Measurements from ENCODE around the gene STIMATE.

Gene STIMATE

DNA sequence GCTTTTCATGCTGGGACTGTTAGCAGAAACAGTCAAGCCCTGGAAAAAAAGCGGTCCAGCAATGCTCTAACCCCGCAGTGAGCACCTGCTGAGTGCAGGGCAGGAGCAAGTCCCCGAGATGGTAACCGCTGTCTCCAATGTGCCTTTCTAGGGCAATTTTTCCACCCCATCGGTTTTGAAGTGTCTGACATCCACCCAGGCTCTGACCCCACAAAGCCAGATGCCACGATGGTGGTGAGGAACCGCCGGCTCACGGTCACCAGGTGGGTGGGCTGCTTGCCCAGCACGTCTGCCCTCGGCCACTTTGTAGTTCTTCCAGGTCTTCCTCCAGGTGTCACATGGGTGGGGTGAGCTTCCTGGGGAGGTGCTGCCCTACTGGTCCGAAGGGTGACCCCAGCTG lies 106.0 kb downstream of the STIMATE start:
- Histone ChIP-seq H3K27ac (ENCODE audit: poor library complexity, severe bottlenecking) (no peak overlapping the region), H3K4me1 (ENCODE audit: insufficient read depth, poor library complexity, severe bottlenecking) (no peaks in the 10 kb centered on the region), H3K9me3 (ENCODE audit: severe bottlenecking) (no peaks in the 10 kb centered on the region), H3K27me3 (ENCODE audit: insufficient read depth, poor library complexity, severe bottlenecking) (no peaks in the 10 kb centered on the region), H3K4me3 (ENCODE audit: severe bottlenecking) (no peak overlapping the region), H3K36me3 (ENCODE audit: low read depth) (no peaks in the 10 kb centered on the region)
- TF ChIP-seq, protein P1, sequence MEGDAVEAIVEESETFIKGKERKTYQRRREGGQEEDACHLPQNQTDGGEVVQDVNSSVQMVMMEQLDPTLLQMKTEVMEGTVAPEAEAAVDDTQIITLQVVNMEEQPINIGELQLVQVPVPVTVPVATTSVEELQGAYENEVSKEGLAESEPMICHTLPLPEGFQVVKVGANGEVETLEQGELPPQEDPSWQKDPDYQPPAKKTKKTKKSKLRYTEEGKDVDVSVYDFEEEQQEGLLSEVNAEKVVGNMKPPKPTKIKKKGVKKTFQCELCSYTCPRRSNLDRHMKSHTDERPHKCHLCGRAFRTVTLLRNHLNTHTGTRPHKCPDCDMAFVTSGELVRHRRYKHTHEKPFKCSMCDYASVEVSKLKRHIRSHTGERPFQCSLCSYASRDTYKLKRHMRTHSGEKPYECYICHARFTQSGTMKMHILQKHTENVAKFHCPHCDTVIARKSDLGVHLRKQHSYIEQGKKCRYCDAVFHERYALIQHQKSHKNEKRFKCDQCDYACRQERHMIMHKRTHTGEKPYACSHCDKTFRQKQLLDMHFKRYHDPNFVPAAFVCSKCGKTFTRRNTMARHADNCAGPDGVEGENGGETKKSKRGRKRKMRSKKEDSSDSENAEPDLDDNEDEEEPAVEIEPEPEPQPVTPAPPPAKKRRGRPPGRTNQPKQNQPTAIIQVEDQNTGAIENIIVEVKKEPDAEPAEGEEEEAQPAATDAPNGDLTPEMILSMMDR (IDR thresholded peaks at IDR 0.05; ENCODE audit: poor library complexity, severe bottlenecking): no peak
- DNase-seq (ENCODE audit: low spot score) (no peak), ATAC-seq (ENCODE audit: low read depth) (no peak)

DNA sequence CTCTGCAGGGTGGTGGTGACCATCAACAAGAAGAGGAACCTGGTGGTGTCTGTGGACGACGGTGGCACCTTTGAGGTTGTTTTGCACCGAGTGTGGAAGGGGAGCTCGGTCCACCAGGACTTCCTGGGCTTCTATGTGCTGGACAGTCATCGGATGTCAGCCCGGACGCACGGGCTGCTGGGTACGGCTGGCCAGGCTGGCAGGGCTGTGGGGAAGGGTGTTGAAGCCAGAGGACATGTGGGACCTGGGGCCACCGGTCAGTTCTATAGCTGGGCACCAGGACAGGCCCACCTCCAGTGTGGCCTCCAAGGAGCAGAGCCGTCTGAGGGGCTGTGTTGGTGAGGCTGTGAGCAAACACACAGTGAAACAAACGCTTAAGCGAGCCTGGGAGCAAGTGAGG lies 106.6 kb downstream of the STIMATE start:
- ATAC-seq (ENCODE audit: low read depth): no peak
- no peak for DNase-seq (ENCODE audit: low spot score)
- TF ChIP-seq, protein P1 (IDR thresholded peaks at IDR 0.05; ENCODE audit: poor library complexity, severe bottlenecking): no peak
- H3K36me3 ChIP-seq (ENCODE audit: low read depth): no peaks in the 10 kb centered on the region
- H3K4me3 ChIP-seq (ENCODE audit: severe bottlenecking): no peak overlapping the region
- H3K9me3 ChIP-seq (ENCODE audit: severe bottlenecking): no peaks in the 10 kb centered on the region
- H3K27me3 ChIP-seq (ENCODE audit: insufficient read depth, poor library complexity, severe bottlenecking): no peaks in the 10 kb centered on the region
- no peak overlapping the region for H3K27ac ChIP-seq (ENCODE audit: poor library complexity, severe bottlenecking)
- H3K4me1 ChIP-seq (ENCODE audit: insufficient read depth, poor library complexity, severe bottlenecking): no peaks in the 10 kb centered on the region

DNA sequence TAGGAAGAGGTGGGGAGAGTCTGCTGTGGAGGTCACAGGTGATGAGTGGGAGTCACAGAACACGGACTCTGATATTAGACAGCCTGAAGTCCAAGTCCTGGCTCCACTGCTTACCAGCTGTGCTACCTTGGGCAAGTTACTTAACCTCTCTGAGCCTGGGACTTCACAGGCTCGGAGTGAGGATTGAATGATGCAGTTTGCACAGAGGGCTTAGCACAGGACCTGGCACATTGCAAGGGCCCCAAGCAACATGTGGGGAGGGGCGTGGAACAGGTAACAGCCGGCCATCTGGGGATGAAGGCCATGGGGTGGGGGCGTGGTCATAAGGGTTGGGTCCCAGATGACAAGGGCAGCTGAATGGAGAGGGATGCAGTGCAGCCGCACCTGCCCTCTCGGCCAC lies 107.0 kb downstream of the STIMATE start:
- Histone ChIP-seq H3K27me3 (ENCODE audit: insufficient read depth, poor library complexity, severe bottlenecking) (no peaks in the 10 kb centered on the region), H3K4me3 (ENCODE audit: severe bottlenecking) (no peak overlapping the region), H3K36me3 (ENCODE audit: low read depth) (no peaks in the 10 kb centered on the region), H3K4me1 (ENCODE audit: insufficient read depth, poor library complexity, severe bottlenecking) (no peaks in the 10 kb centered on the region), H3K9me3 (ENCODE audit: severe bottlenecking) (no peaks in the 10 kb centered on the region), H3K27ac (ENCODE audit: poor library complexity, severe bottlenecking) (no peak overlapping the region)
- DNase-seq (ENCODE audit: low spot score) (no peak), ATAC-seq (ENCODE audit: low read depth) (no peak)
- TF ChIP-seq, protein P1 (IDR thresholded peaks at IDR 0.05; ENCODE audit: poor library complexity, severe bottlenecking): no peak

DNA sequence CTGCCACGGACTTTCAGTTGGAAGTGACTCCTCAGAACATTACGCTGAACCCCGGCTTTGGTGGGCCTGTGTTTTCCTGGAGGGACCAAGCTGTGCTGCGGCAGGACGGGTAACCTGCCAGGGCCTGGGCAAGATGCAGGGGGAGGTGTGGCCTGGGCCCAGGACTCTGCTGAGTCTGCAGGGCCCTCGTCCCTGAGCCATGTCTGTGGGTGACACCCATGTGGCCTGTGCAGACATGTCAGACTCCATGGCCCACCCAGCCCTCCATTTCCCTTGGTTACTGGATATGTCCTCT lies 107.7 kb downstream of the STIMATE start:
- ATAC-seq (ENCODE audit: low read depth) (no peak), DNase-seq (ENCODE audit: low spot score) (no peak)
- H3K4me1 ChIP-seq (ENCODE audit: insufficient read depth, poor library complexity, severe bottlenecking): no peaks in the 10 kb centered on the region
- no peak overlapping the region for H3K4me3 ChIP-seq (ENCODE audit: severe bottlenecking)
- H3K36me3 ChIP-seq (ENCODE audit: low read depth): no peaks in the 10 kb centered on the region
- H3K27ac ChIP-seq (ENCODE audit: poor library complexity, severe bottlenecking): no peak overlapping the region
- TF ChIP-seq, protein P1 (IDR thresholded peaks at IDR 0.05; ENCODE audit: poor library complexity, severe bottlenecking): no peak
- no peaks in the 10 kb centered on the region for H3K9me3 ChIP-seq (ENCODE audit: severe bottlenecking)
- H3K27me3 ChIP-seq (ENCODE audit: insufficient read depth, poor library complexity, severe bottlenecking): no peaks in the 10 kb centered on the region

DNA sequence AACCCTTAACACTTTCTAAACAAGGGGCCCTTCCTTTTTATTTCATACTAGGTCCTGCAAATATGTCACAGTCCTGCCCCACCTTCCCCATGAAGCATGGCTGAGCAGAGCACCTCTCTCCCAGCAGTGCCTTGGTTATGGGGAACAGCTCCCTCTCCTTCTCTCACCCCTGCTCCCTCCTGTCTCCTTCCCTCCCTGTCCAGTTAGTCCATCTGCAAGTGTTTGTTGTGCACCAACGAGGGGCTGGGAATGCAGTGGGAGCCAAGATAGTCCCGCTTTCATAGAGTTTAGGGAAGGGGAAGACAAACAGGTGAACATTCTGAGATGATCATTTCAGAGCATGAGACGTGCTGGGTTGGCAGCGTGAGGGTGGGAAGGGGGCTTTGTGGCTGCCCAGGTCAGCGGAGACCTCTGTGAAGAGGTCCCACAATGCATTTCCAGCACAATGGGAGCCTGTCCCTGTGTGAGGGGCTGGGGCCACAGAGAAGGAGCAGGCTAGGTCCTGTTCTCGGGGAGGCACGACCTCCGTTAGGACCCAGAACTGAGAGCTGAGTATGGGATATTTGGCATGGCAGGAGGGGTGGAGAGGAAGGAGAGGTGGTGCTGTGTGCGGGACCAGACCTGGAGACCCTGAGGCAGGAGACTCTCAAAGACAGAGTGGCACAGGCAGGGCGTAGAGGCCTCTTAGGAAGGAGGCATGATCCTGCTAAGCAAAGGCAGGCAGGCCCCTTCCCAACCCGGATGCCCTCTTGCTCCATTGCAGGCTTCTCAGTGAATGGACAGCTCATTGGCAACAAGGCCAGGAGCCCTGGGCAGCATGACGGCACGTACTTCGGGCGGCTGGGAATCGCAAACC lies 108.2 kb downstream of the STIMATE start:
- ATAC-seq (ENCODE audit: low read depth): no peak
- TF ChIP-seq, protein P1 (IDR thresholded peaks at IDR 0.05; ENCODE audit: poor library complexity, severe bottlenecking): no peak

More for the DNA sequence above, 108.2 kb downstream of the STIMATE start:
- Histone ChIP-seq H3K27ac (ENCODE audit: poor library complexity, severe bottlenecking) (no peak overlapping the region), H3K36me3 (ENCODE audit: low read depth) (no peaks in the 10 kb centered on the region), H3K4me1 (ENCODE audit: insufficient read depth, poor library complexity, severe bottlenecking) (no peaks in the 10 kb centered on the region), H3K9me3 (ENCODE audit: severe bottlenecking) (no peaks in the 10 kb centered on the region), H3K4me3 (ENCODE audit: severe bottlenecking) (no peak overlapping the region), H3K27me3 (ENCODE audit: insufficient read depth, poor library complexity, severe bottlenecking) (no peaks in the 10 kb centered on the region)
- DNase-seq (ENCODE audit: low spot score): no peak
